HG03520 (cell line): ENCODE data around the gene FBXL14.

ENCODE experiments used
- ATAC-seq: cut with Tn5 transposase; IDR thresholded peaks from one replicate; pipeline ENCODE4 v1.9.1; 2021; ENCODE audit warnings: mild to moderate bottlenecking, moderate library complexity; ENCODE audit not compliant: unreplicated experiment

Gene FBXL14

DNA sequence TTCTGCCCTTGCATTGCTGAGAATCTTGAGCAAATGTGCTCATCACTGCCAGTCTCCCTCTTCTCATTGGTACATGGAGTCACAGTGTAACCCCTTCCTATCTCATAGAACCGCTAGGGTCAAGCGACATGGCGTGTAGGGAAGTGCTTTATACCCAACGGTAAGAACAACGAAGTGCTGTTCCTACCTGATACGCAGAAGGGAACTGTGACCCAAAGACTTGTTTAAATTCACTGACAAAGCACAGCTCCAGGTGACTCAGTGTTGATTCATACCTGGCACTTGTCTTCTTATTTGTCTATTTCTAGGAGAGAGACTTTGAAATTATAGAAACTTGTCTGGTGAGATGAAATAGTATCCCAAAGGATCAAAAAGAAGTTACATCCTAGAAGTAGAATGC lies 53.7 kb downstream of the FBXL14 start:
- ATAC-seq = no peak

DNA sequence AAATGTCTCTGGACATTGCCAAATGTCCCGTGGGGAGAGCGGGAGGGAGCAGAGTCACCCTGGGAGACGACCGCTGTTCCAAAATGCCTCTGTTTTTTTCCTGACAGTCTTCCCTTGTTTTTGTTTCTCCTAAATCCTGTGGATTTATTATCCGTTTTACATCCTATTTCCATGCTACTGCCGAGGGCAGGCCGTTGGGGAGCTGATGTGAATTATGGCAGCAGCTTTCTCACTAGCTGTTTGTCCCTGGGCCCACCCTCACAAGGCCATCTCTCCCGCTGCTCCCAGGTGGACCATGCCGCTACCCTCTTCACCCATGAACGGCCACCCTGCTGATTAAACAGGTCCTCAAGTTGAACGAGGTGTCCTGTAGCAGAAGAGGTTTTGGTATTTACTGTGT lies 55.2 kb downstream of the FBXL14 start:
- no peak for ATAC-seq

DNA sequence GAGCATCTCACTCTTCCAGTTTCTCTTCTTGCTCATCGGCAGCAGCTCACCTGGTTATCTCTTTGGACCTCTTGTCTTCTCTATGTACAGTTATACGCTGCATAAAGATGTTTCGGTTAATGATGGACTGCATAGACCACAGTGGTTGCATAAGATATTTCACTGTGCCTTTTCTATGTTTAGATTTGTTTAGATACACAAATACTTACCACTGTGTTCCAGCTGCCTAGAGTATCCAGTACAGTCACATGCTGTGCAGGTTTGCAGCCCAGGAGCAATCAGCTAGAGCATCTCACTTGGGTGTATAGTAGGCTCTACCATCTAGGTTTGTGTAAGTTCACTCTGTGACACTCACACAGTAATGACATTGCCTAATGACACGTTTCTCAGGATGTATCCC lies 57.6 kb downstream of the FBXL14 start:
- ATAC-seq = no peak

DNA sequence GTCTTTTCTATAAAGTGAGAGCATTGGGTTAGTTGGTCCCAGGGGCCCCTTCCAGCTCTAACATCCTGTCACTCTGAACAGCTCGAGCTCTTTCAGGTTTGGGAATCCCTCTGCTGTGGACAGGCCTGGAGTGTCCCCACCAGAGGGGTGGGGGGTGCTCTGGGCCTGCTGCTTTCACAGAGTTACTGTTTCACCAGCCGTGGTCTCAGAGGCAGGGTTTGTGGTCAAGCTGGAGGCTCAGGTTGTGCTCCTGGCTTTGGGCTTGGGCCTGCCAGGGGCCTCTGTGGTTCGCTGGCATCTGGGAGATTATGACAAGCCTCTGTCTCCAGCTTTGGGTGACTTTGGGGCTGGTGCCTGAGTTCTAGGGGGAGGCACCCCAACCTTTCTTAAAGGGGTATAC lies 59.6 kb downstream of the FBXL14 start:
- ATAC-seq = no peak

DNA sequence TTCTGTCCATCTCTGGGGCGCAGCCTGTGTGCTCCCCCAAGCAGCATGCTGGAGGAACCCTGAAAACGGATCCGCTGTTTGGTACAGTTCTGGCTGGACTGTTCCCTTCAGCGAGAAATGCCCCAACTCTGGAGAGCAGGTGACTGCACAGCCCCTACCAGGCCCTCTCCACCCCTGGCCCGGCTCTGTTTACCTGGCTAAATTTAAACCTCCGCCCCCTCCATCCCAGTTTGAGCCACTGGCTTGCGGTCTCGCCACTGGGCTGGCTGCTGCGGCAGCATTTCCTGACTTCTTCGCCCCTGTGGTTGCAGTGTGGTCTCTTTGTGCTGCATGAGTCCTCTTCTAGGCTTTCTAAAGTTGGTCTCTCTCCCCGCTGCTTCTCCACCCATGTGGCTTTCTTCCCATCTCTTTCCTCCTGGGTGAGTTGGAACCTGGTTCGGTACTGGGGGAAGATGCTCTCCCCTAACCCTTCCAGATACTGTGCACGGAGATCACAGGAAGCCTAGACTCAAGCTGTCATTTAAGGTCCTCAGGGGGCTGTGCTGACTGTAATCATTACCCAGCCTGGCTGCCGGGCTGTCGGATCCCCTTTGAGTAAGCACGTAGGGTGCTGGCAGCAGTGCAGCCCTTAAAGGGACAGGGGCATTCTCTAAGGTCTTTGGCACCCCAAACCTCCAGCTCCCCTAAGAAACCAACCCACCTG lies 60.6 kb downstream of the FBXL14 start:
- ATAC-seq = peak; percentile 43

DNA sequence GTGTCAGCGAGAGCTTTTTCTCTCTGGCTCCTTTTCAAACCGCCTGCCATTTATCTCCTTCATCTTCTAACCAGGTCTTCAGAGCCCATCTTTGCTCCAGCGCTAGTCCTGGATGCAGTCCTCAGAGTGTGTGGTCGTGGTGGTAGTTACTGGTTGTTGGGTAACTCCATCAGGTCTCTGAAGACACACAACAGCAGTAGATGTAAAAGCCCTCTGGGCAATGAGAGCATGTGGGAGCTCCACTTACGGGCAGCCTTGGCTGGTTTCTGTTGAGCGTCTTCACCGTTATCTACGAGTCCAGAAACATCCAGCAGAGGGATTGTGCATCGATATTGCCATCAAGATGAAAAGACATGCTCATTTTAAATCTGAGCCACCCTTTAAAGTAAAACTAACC lies 61.2 kb downstream of the FBXL14 start:
- peak; percentile 16 for ATAC-seq

DNA sequence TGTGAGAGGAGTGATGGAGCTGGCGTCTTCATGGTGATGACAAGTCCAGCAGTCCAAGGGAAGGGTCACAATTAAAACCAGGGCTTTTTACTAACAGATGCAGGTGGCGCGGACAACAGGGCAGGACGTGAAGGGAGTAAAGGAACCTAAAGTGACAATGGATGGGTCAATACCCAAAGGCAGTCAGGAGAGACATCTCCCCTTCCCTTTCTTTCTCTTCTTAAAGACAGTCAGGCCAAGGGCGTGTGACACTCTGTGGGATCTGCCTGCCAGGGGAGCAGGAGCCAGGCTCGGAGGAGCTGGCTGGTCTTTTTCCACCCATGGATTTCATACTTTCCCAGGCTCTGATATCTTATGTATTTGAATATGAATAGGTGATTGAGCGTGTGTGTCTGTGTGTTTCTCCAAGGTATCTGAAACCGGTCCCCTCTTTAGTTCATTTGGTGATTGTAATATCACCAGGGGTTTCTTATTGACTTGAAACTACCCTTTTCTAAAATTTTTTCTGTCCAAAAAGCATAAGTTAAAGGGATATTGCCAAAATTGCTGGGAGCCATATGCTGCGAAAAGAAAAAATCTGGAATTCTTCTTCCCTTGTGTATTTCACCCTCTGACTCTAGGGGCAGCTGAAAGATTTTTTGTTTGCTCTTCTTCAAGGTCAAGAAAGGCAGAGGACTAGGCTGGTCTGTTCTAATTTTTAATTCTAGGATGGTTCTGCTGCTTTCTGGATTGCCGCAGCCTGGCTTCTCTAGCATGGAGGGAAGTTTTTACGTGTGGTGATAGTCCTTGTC lies 61.8 kb downstream of the FBXL14 start:
- no peak for ATAC-seq

DNA sequence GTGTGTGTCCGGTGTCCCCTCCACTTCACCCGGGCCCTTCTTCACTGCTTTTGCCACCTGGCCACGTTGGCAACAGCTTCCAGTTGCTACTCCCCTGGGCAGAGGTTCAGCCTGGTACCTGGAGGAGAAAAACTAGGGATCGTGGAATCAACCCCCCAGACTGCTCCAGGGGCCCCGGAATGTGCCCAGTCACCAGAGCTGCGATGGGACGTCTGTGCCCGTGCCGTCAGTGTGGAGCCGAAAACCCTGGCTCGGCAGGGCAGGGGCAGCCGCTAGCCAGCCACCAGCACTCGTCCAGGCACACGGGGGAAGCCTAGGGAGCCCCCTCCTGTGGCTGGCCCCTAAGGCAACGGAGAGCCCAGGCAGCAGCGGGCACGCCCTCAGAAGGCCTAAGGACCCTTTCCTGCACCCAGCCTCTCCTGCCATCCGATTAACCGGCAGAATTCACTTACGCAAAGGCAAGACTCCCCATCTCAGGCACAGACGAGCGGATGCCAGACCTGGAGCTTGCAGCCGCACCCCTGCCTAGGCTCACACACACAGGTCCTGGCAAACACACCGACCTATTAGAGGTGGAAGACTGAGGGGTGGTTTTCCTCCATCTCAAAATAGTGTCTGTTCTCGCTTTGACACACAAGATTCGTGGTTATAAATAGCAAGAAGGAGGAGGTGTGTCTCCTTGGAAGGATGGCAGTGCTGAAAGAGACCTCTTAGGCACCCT lies 62.6 kb downstream of the FBXL14 start:
- no peak for ATAC-seq

DNA sequence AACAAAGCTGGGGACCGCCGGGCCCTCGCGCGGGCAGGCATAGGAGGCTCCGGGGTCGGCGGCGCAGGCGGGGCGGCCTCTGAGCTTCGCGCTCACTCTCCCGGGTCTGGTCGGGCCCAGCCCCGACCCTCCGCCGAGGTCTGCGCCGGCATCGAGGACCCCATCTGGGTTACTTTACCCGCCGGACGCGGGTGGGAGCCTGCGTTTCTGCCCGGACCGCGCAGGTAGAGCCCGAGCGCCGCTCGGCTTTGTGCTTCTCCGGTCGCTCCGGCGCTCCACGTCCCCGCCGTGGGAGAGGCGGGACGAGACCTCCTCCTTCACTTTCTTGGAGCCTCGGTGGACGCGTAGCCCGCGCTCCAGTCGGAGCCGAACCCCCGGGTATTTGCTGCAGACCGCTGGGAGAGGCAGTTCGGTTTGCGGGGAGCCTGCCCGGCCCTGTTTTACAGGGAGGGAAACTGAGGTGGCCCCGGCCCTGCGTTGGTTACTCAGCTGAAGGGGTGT lies 63.2 kb downstream of the FBXL14 start:
- no peak for ATAC-seq

DNA sequence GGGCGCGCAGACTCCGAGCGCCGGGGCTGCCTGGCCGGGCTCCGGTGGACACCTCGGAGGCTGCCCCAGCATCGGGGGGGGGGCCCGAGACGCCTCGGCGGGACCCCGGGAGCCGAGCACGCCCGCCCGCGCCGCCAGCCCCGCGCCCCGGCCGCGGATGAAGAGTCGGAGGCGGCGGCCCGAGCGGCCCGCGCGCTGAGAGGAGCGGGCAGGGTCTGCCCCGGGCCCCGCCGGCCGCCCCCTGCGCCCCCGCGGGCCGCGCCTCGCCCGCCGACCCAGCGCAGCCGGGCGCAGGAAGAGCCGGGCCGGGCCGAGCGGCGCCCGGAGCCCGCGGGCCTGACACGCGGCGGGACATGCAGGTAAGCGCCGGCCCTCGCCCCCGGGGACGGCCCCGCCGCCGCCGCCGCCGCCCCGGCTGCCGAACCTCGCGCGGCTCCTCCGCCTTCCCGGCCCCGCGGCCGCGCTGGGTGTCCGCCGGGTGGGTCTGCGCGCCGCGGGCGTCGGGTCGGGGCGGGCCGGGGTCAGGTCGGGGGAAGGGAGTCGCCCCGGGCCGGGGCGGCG lies 63.7 kb downstream of the FBXL14 start:
- ATAC-seq = no peak

DNA sequence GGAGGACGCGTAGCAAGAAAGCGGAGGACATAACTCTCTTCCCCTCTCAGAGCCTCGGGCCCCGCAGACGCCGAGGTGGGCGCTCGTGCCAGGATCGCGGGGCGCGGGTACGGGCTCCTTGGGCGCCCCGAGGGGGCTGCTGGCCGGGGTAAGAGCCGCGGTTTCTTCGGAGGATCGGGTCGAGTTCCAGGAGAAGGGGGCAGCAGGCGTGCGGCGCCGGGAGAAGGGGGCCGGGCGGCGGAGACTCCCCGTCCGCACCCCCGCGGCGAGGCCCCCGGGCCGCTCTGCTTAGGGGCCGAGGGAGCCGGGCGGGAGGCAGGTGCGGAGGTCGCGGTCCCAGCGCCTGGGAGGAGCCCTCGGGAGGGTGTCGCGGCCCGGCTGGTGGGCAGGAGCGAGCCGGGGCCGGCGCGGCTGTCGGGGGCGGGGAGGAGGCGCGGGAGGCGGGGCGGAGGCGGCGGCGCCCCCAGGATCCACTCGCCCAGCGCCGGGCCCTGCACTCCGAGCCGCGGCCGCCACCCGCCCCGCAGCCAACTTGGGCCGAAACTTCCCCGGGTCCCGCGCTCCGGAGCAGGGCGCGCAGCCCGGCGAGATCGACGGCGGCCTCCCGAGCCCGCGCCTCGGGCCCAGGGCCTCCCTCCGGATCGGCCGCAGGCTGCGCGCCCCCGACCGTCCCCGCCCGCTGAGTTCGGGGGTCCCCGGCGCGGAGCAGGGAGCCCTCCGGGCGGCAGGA lies 64.4 kb downstream of the FBXL14 start:
- no peak for ATAC-seq

DNA sequence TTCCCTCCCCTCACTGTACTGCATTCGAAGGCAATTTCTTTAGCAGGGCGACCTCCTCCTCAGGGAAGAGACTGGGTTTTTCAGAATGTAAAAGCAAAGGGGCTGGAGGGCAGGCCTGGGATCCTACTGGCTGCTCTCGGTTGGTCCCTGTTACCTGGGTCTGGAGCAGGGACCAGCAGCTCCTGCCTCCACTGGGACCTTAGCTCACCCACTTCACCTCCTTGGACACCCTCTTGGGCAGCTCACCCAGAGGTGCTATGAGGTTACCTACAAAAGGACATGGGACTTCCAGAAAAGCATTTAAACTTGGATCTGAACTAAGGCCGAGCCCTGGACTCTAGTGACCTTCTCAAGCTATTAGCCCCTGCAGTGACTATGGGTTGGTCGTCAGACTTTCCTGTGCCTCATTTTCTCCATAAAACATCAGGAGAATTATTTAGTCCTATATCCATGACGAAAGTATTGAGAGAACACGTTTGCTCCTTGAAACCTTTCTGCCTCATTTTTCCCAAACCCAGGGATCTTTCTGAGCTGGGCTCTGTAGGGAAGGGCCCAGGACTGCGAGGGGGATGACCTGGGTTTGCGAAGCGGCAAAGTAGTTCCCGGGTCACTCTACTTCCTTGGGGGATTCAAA lies 65.0 kb downstream of the FBXL14 start:
- no peak for ATAC-seq

DNA sequence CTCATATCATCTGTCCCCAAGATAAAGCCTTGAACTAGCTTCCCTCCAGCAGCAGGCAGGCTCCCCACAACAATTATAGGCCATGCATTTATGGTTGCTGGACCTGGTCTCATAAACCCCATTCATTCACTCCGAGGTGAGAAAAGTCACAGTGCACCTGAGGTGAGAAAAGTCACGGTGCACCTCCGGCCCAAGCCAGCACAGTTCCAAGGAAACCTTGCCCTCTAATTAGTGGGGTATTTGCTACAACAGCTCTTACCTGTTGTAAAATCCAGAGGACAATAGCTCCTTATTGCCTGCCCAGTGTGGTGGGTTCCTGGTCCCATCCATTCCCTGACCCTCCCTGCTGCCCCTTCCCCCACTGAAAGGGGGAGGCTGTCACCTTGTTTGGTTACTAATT lies 65.6 kb downstream of the FBXL14 start:
- ATAC-seq = no peak

DNA sequence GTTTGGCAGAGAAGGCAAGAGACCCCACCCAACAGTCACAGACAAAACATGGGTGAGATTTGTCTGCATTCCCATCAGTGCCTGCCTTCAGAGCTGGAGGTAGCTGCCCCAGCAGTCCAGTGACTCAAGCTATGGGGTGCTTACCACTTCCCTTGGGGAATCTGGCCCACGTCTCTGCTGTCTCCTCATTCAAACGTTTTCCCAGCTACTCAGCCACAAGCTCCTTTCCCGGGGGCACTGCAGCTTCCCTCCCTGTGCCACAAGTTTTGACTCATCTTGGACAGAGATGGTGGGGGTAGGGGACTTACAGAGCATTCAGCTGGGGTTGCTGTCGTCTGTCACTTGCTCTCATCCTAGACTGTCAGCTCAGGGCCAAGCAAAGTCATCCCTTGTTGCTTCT lies 66.6 kb downstream of the FBXL14 start:
- ATAC-seq = no peak

DNA sequence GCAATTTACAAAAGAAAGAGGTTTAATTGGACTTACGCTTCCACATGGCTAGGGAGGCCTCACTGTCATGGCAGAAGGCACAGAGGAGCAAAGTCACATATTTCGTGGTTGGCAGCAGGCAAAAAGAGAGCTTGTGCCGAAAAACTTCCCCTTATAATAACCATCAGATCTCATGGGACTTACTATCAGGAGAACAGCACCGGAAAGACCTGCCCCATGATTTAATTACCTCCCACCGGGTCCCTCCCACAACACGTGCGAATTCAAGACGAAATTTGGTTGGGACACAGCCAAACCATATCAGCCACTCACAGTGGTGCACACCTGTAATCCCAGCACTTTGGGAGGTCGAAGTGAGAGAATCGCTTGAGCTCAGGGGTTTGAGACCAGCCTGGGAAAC lies 68.5 kb downstream of the FBXL14 start:
- ATAC-seq = no peak

DNA sequence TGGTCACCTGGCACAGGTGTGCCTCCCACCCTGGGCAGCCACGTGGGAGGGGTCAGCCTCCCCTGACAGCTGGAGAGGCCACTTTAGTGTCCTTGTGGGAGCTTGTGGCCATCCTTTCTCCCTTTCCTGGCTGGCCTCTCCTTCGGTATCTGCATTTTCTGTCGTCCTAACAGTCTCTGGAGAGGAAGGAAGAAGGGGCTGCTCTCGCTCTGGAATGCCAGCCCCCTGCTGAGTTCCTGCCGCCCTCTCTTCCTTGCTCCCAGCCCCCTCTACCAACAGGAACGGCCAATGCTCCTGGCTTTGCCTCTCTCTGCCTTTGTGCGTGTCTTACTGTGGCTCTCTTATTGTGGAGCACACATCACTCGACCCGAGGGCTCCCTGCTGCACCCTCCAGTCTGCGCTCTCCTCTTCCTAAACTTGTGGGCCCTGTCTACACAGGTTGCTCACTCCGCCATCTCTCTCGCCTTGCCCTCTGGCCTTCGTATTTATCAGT lies 70.8 kb downstream of the FBXL14 start:
- no peak for ATAC-seq

DNA sequence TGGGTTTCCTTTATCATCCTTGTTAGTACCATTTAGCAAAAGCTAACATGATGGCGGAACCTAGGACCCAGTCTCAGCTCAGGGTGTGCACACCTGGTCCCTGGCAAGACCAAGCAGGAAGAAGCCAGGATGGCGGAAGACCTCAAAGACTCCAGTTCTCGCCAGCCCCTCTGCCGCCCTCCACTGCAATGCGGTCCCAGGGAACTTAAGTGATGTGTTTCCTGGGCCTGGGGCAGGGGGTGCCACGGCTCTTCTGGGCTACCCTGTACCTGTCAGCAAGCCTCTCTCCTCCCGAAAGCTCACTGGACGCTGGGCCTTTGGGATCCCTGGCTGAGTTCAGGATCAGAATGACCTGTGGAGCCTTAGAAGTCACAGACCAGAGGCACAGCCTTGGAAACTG lies 71.3 kb downstream of the FBXL14 start:
- no peak for ATAC-seq

DNA sequence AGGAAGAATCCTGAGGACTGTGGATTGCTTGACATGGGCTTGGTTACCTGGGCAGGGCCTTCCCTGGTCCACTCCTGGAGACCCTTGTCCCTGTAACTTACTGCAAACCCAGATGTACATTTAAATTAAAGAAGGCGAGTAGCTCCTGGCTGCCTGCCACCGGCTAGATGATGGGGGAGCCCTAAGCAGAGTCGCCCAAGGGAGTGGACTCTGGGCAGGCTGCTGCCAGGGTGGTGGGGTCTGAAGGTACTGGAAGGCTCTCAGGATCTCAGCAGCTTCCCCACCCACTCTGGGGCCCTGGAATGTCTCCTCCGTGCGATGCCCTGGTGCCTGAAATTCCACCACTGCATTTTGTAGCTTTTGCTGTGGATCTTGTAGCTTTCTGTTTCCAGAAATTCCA lies 74.7 kb downstream of the FBXL14 start:
- no peak for ATAC-seq

DNA sequence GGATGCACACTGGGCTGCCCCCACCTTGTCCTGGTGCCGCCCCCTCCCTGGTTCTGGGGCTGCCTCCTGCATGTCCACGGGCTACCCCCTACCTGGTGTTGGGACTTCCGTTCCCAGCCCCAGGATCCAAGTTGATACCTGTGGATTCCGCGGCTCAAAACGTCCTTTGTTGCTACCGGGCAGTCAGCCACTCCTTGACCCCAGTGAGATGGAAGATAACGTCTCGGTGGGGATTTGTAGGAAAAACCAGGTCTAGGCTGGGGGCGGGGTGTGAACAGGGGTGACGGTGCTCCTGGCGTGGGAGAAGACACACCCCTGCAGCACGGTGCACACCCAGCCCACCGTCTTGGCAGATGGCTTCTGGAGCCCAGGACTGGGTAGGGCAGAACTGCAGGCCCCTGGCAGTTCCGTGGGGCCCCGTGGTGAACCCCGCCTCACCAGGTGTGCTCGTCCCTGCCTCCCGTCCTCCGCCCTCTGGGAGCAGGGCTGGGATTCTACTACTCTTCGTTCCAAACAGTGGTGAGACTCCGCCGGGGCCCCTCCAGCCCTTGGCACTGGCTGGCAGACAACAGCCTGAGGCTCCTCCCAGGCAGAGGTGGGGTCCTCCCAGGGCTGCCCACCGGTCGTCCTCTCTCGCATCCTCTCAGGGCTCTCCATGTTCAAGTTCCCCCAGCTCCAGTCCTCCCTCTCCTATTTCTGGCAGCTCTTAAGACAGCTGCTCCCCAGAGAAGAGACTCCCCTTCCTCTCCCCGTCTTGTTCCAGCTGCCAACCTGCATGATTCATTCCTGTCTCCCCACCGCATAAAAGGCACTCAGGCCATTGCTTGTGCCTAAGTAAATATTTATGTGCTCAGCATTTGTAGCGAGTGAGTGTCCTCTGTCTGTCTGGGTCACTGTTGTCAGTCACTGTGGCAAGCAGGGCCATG lies 75.5 kb downstream of the FBXL14 start:
- no peak for ATAC-seq
